Left cardiac atrium (tissue), 4 donors: ENCODE data around the gene THAP7. TPM values are rescaled to one million over a fixed set of nuclear protein-coding genes. Genes with fewer than 3 reads are reported as not detected.
"Not testable (repeated sequence)": the region's sequence is repeated elsewhere in the genome, so short reads cannot be mapped to it uniquely, and the experiment has no call there.

ENCODE experiments used
- ATAC-seq, 2 donors: fragments of 200-7000 bp; cut with Tn5 transposase; one replicate each; pipeline ENCODE4 v1.9.1; 2020; ENCODE audit warnings: mild to moderate bottlenecking in 2 of 2, moderate library complexity in 2 of 2
- DNase-seq: peaks from one replicate; pipeline ENCODE4 v3.0.0-alpha.2; 2020
- intact Hi-C, 2 donors: fragments of 100-400 bp; cut with DNase I; formaldehyde crosslinking; loops; one replicate each; pipeline versions ENCODE4 v1.14.1 to v1.15.1; 2022 to 2023
- total RNA-seq, 2 donors: library from RNA; stranded (reverse); fragmentation: NEBNext Ultra II Directional; extraction: Animal tissue kit (Norgen Biotek cat#: 25700); gene quantifications; one replicate each; pipeline ENCODE4 v1.2.1, GENCODE V29; 2021
- donor health status: DM: no; HTN: yes; CAD: no.
- donor health status: DM: no; HTN: yes; CAD: no; lungs with severe emphysema.
- donor health status: DM: yes; HTN: yes; CAD: no.
- donor health status: Dilated cardiomyopathy.

THAP7 gene
- total RNA-seq, 2 donors from 2014 or later: 20.9 to 22.1 TPM

DNA sequence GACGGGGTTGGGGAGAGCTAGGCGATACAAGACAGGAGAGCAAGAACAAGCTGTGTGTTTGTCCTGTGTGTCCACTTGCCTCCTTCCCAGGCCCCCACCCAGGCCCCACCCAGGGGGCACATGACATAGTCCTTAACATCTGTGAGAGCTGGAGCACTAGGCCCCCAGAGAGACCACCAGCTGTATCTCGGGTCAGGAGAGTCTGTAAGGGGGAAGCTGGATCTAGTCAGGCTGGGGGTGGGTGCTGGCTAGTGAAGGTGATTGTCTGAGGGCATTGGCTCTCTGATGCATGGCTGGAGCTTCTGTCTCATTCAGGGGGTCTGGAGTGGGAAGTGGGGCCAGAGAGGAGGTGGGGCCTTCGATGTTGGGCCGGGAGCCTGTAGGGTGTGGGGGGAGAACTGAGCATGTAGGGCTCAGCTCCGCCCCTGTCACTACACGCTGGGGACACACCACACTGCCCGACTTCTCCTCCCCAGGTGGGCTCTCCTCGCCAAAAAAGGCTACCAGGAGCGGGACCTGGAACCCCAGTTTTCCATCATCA, 13.6 kb upstream of the THAP7 start:
- intact Hi-C loops: no loop called here
- no peak for ATAC-seq
- DNase-seq: no peak

DNA sequence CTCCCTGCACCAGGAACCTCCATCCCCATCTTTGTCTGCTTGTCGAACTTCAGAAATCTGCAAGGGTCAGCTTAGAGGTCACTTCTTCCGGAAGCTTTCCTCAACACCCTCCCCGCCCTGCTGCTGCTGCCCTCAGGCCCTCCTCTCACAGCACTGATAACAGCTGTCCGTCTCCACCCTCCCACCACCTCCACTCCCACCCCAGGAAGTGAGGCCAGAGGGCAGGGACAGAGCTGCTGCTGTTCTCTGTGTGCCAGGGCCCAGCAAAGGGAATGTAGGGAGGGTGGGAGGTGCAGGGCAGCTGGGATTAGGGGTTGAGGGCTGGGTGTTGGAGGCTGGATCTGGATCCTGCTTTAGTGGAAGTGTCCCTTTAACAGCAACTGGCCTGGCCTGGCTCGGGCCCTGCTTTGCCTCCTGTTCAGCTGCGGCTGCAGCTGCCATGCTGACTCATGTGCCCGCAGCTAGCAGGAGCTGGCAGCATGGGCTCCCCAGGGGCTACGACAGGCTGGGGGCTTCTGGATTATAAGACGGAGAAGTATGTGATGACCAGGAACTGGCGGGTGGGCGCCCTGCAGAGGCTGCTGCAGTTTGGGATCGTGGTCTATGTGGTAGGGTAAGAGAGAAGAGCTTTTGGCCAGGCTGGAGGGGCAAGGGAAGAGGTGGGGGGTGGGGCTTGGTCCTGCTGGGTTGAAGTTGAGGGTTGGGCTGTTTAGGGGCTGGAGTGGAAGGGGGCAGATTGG, 13.0 kb upstream of the THAP7 start, which contains the start of gene P2RX6:
TSS of gene P2RX6 (plus strand) at position 440 of the 740 bp plus-strand sequence. CDS start at position 450, 10 bp downstream.
- ATAC-seq: peak; percentile 70 to 80
- DNase-seq: peak; percentile 65
- intact Hi-C loops: no loop called here

DNA sequence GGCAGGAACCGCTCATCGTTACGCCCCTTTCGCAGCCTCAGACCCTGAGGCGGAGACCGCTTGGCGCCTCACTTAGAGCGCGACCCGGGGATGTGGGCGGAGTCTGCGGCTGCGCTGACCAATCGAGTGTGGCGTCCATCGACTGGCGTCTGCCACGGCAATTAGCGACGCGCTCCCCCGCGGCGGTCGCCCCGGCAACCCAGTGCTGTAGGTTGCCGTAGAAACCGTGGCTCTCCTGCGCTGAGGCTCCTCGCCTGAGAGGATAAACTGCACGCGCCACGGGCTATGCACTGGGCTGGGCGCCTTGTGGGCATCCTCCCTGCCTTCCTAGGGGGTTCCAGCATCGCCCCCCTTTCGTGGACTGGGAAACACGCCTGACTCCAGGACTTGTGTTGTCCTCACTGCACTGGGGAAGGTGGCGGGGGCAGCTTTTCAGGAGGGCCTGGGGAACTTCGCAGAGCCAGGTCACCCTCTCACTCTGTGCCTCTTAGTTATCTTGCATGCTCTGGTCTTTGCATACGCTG, 12.3 kb upstream of the THAP7 start:
- intact Hi-C loops: no loop called here
- ATAC-seq (peak; percentile 93 to 95), DNase-seq (peak; percentile 94)

DNA sequence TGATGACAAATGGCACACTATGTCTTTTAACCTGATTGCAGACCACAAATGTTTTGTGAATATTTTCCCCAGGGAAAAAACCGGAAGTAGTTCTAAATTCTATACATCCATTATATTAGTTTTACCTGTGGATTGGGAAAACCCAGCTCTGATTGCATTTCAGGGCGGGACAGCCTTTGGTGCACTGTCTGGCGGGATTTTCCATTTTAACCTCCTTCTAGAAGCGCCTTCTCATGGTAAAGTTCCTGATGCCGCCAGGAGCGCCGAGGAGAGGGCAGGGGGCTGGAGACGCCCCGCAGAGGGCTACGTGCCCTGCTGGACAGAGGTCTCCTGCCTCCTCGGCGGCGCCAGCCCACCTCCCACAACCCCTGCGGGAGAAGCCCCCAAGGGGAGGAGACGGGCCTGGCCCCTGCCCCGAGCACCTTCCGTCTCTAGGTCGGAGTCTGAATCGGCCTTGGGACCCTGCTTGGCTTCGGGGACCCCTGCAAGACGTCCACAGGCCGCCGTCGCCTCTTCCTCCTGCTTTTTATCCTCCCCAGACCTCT, 11.8 kb upstream of the THAP7 start:
- ATAC-seq: no peak
- intact Hi-C loops: no loop called here
- no peak for DNase-seq

DNA sequence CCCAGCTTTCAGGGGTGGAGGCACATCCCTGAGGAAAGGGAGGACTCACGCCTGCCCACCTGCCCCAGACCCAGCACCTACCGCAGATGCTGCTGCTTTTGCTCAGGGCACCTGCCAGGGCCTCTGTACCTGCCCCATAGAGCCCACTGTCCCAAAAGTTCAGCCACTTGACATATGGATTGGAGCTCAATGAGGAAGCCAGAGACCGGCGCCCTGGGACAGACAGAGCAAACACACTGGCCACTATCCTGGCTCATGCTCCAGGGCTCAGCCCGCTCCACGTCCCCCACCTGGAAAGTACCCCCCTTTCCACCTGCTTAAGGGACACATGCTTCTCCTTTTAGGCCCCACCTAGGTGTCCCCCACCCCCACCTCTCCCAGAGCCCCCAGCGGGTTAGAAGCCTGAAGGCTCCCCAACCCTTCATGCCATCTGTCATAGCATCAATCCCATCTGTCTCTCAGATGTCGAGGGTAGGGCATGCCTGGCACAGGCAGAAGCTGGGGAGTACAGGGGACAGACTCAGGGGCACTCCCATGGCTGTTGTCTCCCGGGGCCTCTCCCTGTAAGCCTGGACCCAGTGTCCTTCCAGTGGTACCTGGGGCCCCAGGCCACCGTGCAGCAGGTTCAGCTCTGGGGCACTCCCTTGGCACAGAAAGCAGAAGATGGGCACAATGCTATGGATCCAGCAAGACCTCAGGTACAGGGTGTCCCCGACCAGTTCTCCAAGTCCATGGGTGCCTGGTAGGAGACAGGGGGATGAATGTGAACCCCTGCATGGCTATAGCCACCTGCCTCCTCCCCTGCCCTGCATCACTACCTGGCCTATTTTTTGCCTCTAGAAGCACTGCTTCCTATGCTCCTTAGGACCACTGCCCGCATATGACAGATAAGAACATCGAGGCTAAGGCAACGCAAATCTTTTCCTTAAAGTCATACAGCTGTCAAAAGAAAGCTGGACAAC, 10.8 kb upstream of the THAP7 start:
- ATAC-seq: no peak
- no peak for DNase-seq
- intact Hi-C loops: no loop called here

DNA sequence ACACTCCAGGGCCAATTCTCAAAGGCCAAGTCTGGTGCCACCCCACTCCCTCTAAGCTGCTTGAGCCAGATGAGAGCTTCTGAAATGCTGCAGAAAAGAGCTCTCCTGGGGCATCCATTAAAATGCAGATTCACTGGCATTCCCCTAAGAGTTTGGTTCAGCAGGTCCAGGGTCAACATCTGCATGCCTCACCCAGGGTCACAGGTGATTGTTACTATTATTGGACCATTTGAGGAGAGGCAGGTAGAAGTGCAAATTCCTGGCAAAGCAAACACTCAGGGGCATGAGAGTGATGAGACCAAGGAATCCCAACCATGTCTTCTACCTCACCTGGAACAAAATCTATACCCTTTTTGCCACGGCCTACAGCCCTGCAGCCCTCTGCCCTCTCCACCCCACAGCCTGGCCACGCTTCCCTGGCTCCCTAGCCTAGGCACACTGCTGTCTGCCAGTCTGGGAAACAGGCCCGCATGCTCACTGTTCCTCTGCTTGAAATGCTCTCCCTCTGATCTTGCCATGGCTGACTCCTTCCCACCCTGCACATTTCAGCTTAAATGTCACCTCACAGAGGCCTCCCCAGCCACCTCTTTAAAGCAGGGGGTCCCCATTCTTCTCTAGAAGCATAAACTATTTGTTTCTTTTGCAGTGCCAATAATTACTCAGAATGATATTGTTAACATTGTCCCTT, 8.7 kb upstream of the THAP7 start:
- DNase-seq: no peak
- intact Hi-C loops: no loop called here
- no peak for ATAC-seq

DNA sequence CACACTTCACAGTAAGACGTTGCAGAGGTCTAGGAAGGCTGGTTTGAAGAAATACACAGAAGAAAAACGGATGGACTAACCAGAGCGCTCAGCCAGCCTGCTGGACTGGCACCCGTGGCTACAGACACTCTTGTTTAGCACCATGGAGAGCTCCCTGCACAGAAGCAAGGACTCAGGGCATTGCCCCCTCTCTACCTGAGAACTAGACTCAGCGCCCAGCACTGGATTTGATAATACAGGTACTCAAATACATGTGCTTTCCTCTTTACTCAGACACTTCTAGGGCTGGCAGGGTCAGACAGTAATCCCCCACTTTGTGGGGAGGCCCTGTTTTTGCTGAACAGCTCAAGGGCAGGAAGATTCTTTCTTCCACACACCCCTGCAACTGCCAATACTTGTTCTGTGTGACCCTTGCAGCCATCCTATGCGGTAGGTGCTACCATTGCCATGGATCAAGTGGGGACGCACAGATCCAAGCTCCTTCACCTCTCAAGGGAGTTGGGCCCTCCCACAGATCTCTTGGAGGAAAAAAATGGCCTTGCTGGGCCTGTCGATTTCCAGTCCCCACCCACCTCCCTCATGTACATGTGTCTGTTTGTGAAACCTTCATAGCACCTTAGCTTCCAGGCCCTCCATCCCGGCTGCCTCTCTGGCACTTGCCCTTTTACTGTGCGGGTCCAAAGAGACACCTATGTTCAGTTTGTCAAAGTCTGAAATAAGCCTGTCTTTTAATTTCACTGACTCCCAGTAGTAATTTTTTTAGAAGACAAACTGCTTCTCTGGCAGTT, 7.9 kb upstream of the THAP7 start:
- DNase-seq: no peak
- ATAC-seq: no peak
- intact Hi-C loops: no loop called here

DNA sequence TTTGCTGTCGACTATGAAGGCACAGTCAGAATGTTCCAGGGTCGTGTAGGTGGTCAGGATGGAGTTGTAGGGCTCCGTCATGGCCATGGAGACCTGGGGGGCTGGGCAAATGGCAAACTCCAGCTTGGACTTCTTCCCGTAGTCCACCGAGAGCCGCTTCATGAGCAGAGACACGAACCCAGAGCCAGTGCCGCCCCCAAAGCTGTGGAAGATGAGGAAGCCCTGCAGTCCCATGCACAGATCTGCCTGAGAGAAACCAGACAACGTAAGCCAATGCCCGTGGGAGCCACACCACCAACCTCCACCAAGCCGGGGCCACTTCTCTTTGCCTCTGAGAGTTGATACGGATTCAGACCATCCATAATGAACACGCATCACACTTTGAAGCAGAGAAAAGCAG, 7.3 kb upstream of the THAP7 start:
- intact Hi-C loops, ATAC-seq, DNase-seq: not testable (repeated sequence)

DNA sequence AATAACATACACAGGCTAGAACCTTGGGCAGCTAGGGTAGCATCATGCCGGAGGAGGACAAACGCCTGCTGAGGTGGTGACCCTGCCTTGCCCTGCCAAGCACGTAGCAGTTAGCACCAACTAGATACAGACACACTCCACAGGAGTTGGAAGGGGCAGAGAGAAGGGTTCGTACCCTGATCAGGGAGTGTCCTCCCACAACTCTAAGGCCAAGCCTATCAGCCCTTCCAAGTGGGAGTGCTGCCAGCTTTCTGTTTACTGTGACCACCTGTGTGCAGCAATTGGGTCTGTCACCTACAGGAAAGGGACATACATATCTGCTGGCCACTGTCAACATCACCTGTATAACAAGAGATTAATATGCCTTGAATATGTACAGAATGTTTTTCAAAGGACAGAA, 1.9 kb upstream of the THAP7 start:
- DNase-seq (no peak), ATAC-seq (no peak)
- intact Hi-C loops: no loop called here

DNA sequence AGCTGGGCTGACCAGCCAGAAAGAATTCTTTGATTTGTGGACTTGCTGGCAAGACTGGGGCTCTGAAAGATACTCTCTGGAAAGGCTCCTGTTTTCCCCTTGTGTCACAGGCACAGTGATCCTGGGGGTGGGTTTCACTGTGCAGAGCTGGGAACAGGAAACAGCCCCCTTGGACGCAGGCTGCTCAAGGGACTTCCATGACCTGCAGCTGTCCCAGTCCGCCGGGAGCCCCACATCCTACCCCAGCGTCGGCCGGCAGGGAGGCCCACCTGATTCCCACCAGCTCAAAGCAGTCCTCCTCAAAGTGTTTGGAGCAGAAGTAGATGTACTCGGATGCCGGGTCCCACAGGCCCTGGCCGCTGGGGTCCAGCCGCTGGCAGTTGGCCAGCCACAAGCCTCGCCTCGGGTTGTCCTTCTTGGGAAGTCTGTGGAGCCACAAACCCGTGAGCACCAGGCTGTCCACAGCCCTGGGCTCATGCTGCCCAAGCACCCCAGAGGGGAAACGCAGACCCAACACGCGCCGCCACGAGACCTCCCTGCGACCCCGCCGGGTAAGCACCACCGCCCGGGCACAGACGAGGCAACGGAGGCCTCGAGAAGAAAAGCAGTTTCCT, 824 bp downstream of the THAP7 start:
- intact Hi-C loops: no loop called here
- DNase-seq: no peak
- peak in 1 of 2 donors; percentile 7 for ATAC-seq

DNA sequence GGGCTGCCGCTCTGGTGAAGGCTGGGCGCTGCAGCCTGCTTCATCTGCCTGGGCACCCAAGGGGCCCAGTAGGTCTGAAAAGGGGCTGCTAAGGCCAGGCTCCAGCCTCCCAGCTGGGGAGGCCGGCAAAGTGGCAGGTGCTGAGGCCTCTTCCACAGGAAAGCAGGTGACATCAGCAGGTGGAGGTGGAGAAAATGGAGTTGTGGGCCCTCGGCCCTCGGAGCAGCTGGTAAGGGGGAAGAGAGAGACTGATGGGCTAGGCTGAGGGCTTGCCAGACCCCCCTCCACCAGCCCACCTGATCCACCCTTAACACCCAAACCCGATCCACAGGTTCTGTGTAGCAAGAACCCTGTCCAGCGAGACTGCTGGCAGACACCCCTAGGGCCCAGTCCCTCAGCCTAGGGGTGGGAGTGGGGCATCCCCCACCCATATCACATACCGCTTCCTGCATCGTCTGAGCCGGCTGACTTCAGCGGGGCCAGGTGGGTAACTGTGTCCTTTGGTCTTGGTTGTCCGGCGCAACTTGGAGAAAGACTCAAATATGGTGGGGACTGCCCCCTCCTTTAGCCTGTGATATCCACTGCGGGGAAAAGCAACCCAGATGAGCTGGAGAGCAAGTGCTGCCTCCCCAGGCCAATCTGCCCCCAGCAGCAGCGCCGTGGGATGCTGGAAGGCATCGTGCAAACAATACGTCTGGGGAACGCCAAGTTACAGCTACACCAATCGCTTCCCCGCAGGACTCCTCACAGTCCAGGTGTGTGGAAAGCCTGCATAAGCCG, 1.5 kb downstream of the THAP7 start:
- no peak for ATAC-seq
- intact Hi-C loops: no loop called here

DNA sequence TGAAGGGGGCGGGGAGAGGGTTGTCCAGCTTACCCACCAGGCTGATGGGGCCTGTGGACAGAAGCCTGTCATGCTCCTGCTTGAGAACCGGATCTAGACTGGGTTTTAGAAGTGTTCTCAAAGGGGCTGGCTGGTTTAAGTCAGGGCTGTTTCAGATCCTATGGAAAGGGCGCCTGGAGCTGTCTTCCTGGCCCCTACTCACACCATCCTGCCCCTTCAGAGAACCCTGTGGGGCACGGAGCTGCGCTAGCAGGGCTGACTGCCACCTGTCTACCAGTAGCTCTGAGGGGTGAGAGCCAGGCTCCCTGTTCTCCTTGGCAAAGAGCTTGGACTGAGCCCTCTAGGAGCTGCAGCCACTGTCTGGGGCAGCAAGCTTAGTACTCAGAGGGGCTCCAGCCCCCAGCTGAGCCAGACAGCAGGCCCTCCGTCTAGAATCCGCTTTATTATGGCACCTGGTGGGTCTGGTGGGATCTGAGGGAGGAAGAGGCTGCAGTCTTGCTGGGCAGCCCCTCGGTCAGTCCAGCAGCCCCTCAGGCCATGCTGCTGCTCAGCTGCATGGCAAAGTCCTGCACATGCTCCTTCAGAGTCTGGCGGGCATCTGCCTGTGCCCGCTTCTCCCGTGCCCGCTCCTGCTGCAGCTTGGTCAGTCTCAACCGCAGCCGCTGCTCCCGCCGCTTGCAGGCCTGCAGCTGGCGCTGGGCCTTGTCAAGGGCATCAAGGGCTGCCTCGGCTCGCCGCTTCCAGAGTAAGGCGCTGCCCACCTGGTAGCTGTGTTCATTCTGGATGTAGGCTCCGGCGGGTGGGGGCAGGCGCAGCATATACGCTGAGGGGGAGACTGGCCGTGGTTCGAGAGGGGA, 2.3 kb downstream of the THAP7 start:
- no peak for DNase-seq
- no peak for ATAC-seq
- intact Hi-C loops: no loop called here

More for the DNA sequence above, 1.5 kb downstream of the THAP7 start:
- DNase-seq: no peak

DNA sequence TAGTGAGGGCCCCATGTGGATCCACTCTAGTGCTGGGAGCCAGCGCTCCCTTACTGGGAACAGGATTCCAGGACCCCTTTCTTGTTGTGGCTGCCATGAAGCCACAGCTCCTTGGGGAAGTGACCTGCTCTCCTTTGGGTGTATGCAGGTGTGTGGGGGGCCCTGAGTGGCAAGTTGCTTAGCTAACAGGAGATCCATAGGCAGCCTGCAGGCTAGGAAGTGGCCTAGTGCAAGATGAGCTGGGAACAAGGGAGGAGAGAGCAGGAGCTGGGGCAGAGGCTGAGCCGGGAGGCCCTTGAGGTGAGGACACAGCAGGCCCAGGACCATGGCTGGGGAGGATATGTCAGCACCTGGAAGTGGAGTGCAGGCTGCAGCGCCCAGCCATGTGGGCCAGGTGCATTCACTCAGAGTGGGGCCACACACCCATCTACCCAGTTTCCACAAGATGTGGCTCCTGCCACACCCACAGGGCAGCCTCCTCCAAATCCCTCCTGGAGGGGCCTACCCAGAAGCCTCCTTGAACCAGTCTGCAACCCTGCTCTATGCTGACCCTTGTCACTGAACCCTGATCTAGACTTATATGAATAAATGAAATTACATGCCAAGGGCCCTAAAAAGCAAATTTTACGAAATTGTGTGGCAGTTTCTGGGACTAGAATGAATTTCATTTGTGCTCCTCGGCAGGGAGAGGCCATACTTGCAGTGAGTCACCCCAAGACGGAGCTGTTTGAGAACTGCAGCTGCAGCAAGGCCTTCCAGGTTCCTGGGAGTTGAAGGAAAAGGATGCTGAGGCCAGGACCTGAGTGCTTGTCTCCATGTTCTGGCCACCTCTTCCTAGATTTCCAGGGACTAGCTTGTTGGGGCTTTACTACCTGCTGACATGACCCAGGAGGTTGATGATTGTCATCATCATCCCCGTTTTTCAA, 3.2 kb downstream of the THAP7 start:
- no peak for DNase-seq
- no peak for ATAC-seq
- intact Hi-C loops: no loop called here

DNA sequence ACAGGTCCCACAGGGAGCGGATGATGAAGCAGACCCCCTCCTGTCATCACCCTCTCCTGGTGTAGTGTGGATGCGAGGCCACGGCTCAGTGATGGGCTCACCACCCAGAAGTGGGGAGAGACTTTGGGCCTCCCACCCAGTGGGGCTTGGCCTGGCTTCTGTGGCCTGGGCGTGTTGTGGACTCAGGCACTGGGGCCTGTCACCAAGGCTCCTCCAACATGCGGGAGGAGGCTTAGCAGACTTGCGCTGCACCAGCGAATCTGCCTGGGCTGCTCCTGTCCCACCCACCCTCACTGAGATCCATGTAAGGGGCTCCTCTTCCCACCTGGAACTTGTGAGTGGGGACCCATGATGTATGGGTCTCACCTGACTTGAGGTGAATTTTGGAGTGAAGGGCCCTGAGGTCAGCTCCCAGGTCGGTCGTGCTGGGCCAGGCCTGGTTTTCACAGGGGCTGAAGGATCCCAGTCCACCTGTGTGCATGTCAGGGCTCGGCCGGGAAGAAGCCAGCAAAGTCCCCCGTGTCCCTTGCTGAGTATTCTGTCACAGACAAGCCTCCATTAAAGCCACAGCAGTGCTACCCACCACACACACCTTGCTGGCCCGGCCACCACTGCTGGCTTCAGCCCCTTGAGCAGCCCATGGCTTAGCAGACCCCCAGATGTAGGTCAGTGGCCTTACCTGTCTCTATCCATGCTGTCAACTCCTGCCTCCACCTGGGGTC, 4.2 kb downstream of the THAP7 start:
- DNase-seq (no peak), ATAC-seq (no peak)
- intact Hi-C loops: no loop called here
